ENCODE measurements around the gene TACC3. TPM values are rescaled to one million over a fixed set of nuclear protein-coding genes. Genes with fewer than 3 reads are reported as not detected.

The TACC3 gene
- total and polyA plus RNA-seq, 2 experiments from 2014 or later, result 18.1 to 78.2 TPM

GRCh38 chr4:1723131-1723801, 1.9 kb downstream of the TACC3 start:
- H3K27ac ChIP-seq, result no peak overlapping the region
- TF ChIP-seq CTCF (IDR thresholded peaks at IDR 0.05; ENCODE audit: low read depth, low read length), result no peak
- no peak overlapping the region for H3K4me3 ChIP-seq
- peaks cover 11% of the 10 kb centered on the region for H3K4me1 ChIP-seq (ENCODE audit: low read depth)
- DNase-seq (ENCODE audit: low read depth in 1 of 2, low spot score in 1 of 2), result no peak
- H3K9me3 ChIP-seq (ENCODE audit: low read depth), result no peaks in the 10 kb centered on the region
- H3K27me3 ChIP-seq, result no peaks in the 10 kb centered on the region
- H3K36me3 ChIP-seq, result peaks cover 3% of the 10 kb centered on the region

GRCh38 chr4:1725521-1725920, 4.2 kb downstream of the TACC3 start:
- no peak for DNase-seq (ENCODE audit: low read depth in 1 of 2, low spot score in 1 of 2)
- Histone ChIP-seq H3K4me3 (no peak overlapping the region), H3K27me3 (no peaks in the 10 kb centered on the region), H3K9me3 (ENCODE audit: low read depth) (no peaks in the 10 kb centered on the region), H3K4me1 (ENCODE audit: low read depth) (no peaks in the 10 kb centered on the region), H3K27ac (no peak overlapping the region), H3K36me3 (peaks cover 9% of the 10 kb centered on the region)
- no peak for TF ChIP-seq CTCF (IDR thresholded peaks at IDR 0.05; ENCODE audit: low read depth, low read length)

GRCh38 chr4:1726146-1726934, 5.0 kb downstream of the TACC3 start:
- no peaks in the 10 kb centered on the region for H3K9me3 ChIP-seq (ENCODE audit: low read depth)
- TF ChIP-seq CTCF (IDR thresholded peaks at IDR 0.05; ENCODE audit: low read depth, low read length), result peak; percentile 98
- H3K27me3 ChIP-seq, result no peaks in the 10 kb centered on the region
- DNase-seq (ENCODE audit: low read depth in 1 of 2, low spot score in 1 of 2), result peak; percentile 85 to 88
- H3K36me3 ChIP-seq, result peaks cover 13% of the 10 kb centered on the region
- H3K4me1 ChIP-seq (ENCODE audit: low read depth), result no peaks in the 10 kb centered on the region
- H3K27ac ChIP-seq, result no peak overlapping the region
- H3K4me3 ChIP-seq, result no peak overlapping the region

- TF ChIP-seq CTCF (IDR thresholded peaks at IDR 0.05; ENCODE audit: low read depth, low read length), result no peak
- peak in 1 of 2 donors; percentile 82 for DNase-seq (ENCODE audit: low read depth in 1 of 2, low spot score in 1 of 2)
- Histone ChIP-seq H3K27me3 (no peaks in the 10 kb centered on the region), H3K27ac (no peak overlapping the region), H3K4me1 (ENCODE audit: low read depth) (no peaks in the 10 kb centered on the region), H3K4me3 (no peak overlapping the region), H3K9me3 (ENCODE audit: low read depth) (no peaks in the 10 kb centered on the region), H3K36me3 (peaks cover 13% of the 10 kb centered on the region)
Measured at GRCh38 chr4:1727117-1728031, 6.1 kb downstream of the TACC3 start.

All from cardiac muscle cell (in vitro differentiated cells and primary cell).